Fibroblast of pulmonary artery (primary cell): ENCODE results near the gene BTBD2.

Experiments
- DNase-seq: peaks from one replicate; pipeline ENCODE4 v3.0.0-alpha.2; 2010; ENCODE audit warnings: low read depth
- H3K4me3 ChIP-seq: replicated peaks from 2 replicates; pipeline ENCODE4 v1.5.1; 2011; ENCODE audit warnings: low read depth, mild to moderate bottlenecking, control low read depth, low read length, moderate library complexity
- CTCF ChIP-seq: IDR thresholded peaks from 2 replicates; pipeline ENCODE4 v1.5.1; 2011; ENCODE audit warnings: mild to moderate bottlenecking, control low read depth, low read length, inconsistent platforms; ENCODE audit errors: missing control alignments

The BTBD2 gene

GRCh38 chr19:1970003-1970805 lies 45.3 kb downstream of the BTBD2 start:
- no peak for DNase-seq
- no peak overlapping the region for H3K4me3 ChIP-seq
- TF ChIP-seq CTCF: no peak

GRCh38 chr19:1969176-1970002 lies 46.1 kb downstream of the BTBD2 start:
- DNase-seq: no peak
- no peak overlapping the region for H3K4me3 ChIP-seq
- no peak for TF ChIP-seq CTCF

- H3K4me3 ChIP-seq: no peak overlapping the region
- TF ChIP-seq CTCF: no peak
- no peak for DNase-seq
Observed at GRCh38 chr19:1968279-1969175, 47.0 kb downstream of the BTBD2 start.

- H3K4me3 ChIP-seq: no peak overlapping the region
- DNase-seq: no peak
- no peak for TF ChIP-seq CTCF
Observed at GRCh38 chr19:1967087-1967608, 48.4 kb downstream of the BTBD2 start.

GRCh38 chr19:1962674-1963073 lies 52.8 kb downstream of the BTBD2 start:
- TF ChIP-seq CTCF: no peak
- DNase-seq: no peak
- no peak overlapping the region for H3K4me3 ChIP-seq

GRCh38 chr19:1961000-1961883 lies 54.3 kb downstream of the BTBD2 start:
- TF ChIP-seq CTCF: no peak
- DNase-seq: no peak
- no peak overlapping the region for H3K4me3 ChIP-seq
